Muscle of leg (tissue), 11 donors: Measurements from ENCODE around the gene CSF2RB. TPM values are rescaled to one million over a fixed set of nuclear protein-coding genes. Genes with fewer than 3 reads are reported as not detected.
A peak's percentile ranks its signal among the peaks of the same experiment; 100 is the strongest.

Experiments used
- DNase-seq: peaks from one replicate; pipeline ENCODE4 v3.0.0; 2013
- H3K27ac ChIP-seq: one replicate; pipeline ENCODE4 v1.5.1; 2013; ENCODE audit warnings: mild to moderate bottlenecking, low read length, control low read depth
- H3K27me3 ChIP-seq: one replicate; pipeline ENCODE4 v1.6.1; 2013; ENCODE audit warnings: low read length; ENCODE audit not compliant: control insufficient read depth, insufficient read depth
- H3K36me3 ChIP-seq: one replicate; pipeline ENCODE4 v1.6.1; 2013; ENCODE audit warnings: low read length; ENCODE audit not compliant: control insufficient read depth, insufficient read depth
- H3K4me1 ChIP-seq: one replicate; pipeline ENCODE4 v1.6.1; 2013; ENCODE audit warnings: low read length; ENCODE audit not compliant: control insufficient read depth, insufficient read depth
- H3K4me3 ChIP-seq: one replicate; pipeline ENCODE4 v1.5.1; 2013; ENCODE audit warnings: low read length, control low read depth
- H3K9me3 ChIP-seq: replicated peaks from 2 replicates; pipeline ENCODE4 v1.6.1; 2013; ENCODE audit warnings: low read depth, low read length; ENCODE audit not compliant: control insufficient read depth
- WGBS: methylation state at CpG from one replicate; pipeline ENCODE4 v1.1.5; 2013; ENCODE audit warnings: missing lambda C conversion rate; ENCODE audit not compliant: insufficient coverage; 5-methylcytosine and 5-hydroxymethylcytosine counted together
- polyA plus RNA-seq, 8 donors: library from polyadenylated mRNA; unstranded; fragments of 120-200 nt; gene quantifications; one replicate each; pipeline versions ENCODE4 v1.2.1 to v1.2.3, GENCODE V29; 2013; ENCODE audit warnings: inconsistent platforms in 1 of 8, low replicate concordance in 1 of 8; ENCODE audit not compliant: insufficient read length in 8 of 8, insufficient read depth in 1 of 8
- total RNA-seq: library from RNA; stranded (reverse); fragments of 120-200 nt; gene quantifications from one replicate; pipeline ENCODE4 v1.2.4, GENCODE V29; 2013

Gene CSF2RB
- total and polyA plus RNA-seq, 9 donors = 1.3 to 3.2 (median 2.1) TPM

DNA sequence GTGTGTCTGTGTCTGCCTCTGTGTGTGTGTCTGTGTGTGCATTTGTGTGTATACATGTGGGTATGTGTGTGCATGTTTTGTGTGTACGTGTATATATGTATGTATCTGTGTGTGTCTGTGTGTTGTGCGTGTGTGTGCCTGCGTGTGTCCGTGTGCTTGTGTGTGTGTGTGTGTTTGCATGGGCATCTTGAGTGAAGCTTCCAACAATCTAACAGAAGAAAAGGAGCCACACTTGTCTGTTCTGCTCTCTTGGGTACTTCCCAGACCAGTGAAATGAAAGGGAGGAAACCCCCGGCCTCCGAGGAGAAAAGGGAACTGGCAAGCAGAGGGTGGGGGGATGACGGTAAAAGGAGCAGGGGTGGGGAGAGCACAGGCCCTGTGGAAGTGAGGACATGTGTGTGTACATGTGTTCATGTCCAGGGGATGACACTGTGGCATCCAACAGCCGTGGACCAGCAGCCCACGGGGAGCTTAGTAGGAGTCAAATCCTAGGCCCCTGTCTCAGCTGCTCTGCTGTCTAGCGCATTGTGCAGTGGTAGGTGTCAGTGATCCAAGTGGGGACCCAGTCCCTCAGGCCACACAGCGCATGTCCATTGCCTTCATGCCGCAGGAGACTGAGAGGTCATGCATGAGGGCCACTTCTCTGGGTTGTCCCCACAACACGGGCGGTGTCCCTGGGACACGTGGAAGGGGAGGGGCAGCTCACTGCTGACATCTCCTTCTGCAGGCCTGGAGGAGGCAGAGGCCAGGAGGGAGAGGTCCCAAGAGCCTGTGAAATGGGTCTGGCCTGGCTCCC is 8.1 kb downstream of the CSF2RB start:
- Histone ChIP-seq H3K27ac (no peak overlapping the region), H3K9me3 (peaks cover 2% of the 10 kb centered on the region), H3K4me1 (peaks cover 9% of the 10 kb centered on the region), H3K27me3 (peaks cover 8% of the 10 kb centered on the region), H3K36me3 (no peaks in the 10 kb centered on the region), H3K4me3 (no peak overlapping the region)
- peak; percentile 43 for DNase-seq
- WGBS = 48% methylated on average over 13 of the region's 15 CpGs

DNA sequence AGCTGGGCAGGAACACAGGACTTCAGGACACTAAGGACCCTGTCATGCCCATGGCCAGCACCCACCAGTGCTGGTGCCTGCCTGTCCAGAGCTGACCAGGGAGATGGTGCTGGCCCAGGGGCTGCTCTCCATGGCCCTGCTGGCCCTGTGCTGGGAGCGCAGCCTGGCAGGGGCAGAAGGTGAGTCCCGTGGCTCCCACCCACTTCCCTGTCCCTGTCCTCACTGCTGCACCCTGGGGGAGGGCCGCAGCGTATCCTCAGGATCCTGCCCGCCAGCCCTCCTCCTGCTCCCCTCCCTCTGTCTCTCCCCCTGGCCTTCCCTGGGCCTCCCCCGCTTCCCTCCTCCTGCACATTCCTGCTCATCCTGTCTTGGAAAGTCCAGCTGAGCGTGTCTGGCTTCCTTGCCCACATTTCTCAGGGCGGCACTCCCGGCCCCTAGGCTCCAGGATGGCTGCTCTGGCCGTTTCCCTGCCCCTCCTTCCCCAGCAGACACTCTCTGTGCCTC is 8.7 kb downstream of the CSF2RB start:
- 26% methylated on average over 10 of the region's 10 CpGs for WGBS
- peaks cover 9% of the 10 kb centered on the region for H3K4me1 ChIP-seq
- H3K36me3 ChIP-seq = no peaks in the 10 kb centered on the region
- peaks cover 2% of the 10 kb centered on the region for H3K9me3 ChIP-seq
- no peak overlapping the region for H3K27ac ChIP-seq
- peaks cover 7% of the 10 kb centered on the region for H3K27me3 ChIP-seq
- DNase-seq = peak; percentile 33
- H3K4me3 ChIP-seq = no peak overlapping the region

DNA sequence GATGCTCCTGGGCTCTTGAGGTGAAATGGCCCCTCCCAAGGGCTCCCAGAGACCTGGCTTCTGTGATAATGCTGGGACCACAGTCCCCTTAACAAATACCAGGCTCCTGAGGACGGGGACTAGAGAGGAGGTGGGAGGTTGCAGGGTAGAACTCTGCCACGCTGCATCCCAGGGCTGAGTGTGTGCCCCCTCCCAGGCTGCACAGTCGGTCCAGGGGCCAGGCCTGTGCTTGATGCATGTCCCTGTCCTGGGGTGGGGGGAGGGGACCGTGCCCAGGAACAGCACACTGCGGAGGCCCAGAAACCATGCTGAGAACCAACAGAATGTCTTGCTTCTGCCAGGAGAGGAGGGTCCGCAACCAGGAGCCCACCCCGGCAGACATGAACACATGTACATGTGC is 9.3 kb downstream of the CSF2RB start:
- peaks cover 10% of the 10 kb centered on the region for H3K27me3 ChIP-seq
- H3K36me3 ChIP-seq = no peaks in the 10 kb centered on the region
- H3K9me3 ChIP-seq = peaks cover 2% of the 10 kb centered on the region
- no peak overlapping the region for H3K4me3 ChIP-seq
- H3K4me1 ChIP-seq = peaks cover 9% of the 10 kb centered on the region
- no peak for DNase-seq
- no peak overlapping the region for H3K27ac ChIP-seq
- WGBS = 87% methylated on average over 3 of the region's 7 CpGs

DNA sequence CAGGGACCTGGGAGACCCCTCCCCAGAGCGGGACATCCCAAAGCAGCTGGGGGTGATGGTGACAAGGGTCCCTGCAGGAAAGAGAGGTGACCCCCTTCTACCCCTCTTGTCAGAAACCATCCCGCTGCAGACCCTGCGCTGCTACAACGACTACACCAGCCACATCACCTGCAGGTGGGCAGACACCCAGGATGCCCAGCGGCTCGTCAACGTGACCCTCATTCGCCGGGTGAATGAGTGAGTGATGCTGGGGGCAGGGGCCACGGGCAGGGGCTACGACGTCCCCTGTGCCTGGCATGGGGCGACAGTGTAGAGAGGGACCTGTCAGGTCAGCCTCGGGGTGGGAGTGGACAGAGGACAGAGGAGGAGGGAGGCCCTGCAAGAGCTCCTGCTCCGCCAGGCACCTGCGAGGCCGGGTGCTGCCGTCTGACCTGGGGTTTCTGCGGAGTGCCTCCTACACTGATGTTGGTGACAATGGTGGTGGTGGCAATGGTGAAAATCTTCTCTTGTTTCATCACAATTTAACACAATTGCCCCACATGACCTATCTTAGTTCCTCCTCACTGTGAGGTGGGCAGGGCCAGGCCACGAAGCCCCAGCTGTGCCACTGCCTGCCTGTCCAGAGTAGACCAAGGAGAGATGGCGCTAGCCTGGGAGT is 9.8 kb downstream of the CSF2RB start:
- Histone ChIP-seq H3K4me3 (no peak overlapping the region), H3K9me3 (peaks cover 2% of the 10 kb centered on the region), H3K36me3 (no peaks in the 10 kb centered on the region), H3K27me3 (peaks cover 16% of the 10 kb centered on the region), H3K4me1 (peaks cover 9% of the 10 kb centered on the region), H3K27ac (no peak overlapping the region)
- WGBS = 88% methylated on average over 16 of the region's 21 CpGs
- no peak for DNase-seq

DNA sequence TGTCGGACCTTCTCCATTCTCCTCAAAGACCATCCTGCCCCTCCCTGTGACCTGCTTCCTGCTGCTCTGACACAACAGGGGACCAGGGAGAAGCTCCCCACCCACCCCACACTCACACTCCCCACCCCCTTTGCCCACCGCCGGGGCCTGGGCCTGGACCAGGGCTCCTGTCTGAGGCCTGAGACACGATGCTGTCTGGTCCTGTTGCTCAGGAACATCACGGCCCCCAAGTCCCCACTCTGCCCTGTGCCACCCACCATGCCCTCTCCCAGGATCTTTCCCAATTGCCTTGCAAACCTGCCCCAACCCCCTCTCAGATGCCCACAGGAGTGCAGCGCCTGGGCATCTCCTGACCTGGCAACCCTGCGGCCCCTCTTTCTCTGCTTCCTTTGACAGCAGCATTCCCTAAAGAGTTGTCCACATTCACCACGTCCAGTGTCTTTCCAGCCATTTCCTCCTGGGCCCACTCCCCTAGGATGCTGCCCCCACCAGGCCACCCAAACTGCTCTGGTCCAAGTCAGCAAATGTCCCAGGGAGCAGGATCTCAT is 10.8 kb downstream of the CSF2RB start:
- no peak overlapping the region for H3K27ac ChIP-seq
- H3K27me3 ChIP-seq = peaks cover 18% of the 10 kb centered on the region
- WGBS = 78% methylated on average over 6 of the region's 8 CpGs
- no peak overlapping the region for H3K4me3 ChIP-seq
- H3K4me1 ChIP-seq = peaks cover 9% of the 10 kb centered on the region
- no peaks in the 10 kb centered on the region for H3K9me3 ChIP-seq
- DNase-seq = no peak
- H3K36me3 ChIP-seq = no peaks in the 10 kb centered on the region

DNA sequence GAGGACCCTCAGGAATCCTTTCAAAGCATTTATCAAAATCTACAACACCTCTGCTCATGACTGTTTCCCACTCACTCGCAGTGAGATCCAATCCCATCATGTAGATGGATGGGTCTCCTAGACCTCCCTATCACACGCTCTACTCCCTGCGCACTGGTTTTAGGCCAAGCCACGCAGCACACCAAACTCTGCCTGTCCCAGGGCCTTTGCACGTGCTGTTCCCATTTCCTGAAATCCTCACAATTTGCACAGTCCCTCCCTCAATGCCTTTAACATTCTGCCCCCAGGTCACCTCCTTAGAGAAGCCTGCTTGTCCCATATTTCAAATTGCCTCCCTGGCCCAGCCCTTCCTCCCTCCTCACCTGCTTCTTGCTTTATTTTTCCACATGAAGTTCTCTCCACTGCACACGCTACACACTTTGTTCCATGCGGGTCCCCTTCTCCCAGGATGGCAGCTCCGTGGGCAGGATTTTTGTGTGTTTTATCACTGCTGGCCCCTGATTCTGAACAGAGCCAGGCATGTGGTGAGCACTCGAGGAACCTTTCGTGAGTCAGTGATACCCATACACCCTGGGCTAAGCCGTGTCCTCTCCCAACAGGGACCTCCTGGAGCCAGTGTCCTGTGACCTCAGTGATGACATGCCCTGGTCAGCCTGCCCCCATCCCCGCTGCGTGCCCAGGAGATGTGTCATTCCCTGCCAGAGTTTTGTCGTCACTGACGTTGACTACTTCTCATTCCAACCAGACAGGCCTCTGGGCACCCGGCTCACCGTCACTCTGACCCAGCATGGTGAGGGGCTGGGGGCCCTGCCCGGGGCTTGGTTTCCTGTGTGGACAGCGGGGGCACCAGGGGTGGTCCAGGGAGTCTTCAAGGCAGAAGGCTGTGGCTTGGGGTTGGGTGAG is 12.2 kb downstream of the CSF2RB start:
- no peak for DNase-seq
- Histone ChIP-seq H3K9me3 (no peaks in the 10 kb centered on the region), H3K27ac (no peak overlapping the region), H3K36me3 (no peaks in the 10 kb centered on the region), H3K4me3 (no peak overlapping the region), H3K4me1 (peaks cover 9% of the 10 kb centered on the region), H3K27me3 (peaks cover 23% of the 10 kb centered on the region)
- 76% methylated on average over 19 of the region's 19 CpGs for WGBS

DNA sequence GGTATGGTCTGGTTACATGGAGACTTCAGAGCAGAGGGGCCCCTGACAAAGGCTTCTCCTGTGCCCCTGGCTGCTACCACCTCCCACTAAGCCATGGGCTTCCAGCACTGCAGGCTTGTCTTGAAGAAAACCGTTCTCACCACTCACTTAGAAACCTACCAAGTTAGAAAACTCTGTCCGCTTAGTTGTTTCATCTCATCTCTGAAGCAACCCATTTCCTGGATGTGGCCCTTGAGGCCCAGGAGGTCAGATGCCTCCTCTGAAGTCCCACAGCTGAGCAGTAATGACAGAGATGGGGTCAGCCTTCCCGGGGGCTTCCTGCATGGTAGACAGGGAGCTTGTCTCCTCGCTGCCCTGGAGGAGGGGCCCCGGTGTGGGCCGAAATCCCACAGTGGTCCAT is 12.9 kb downstream of the CSF2RB start:
- WGBS = 83% methylated on average over 1 of the region's 6 CpGs
- H3K4me3 ChIP-seq = no peak overlapping the region
- H3K4me1 ChIP-seq = peaks cover 9% of the 10 kb centered on the region
- no peaks in the 10 kb centered on the region for H3K36me3 ChIP-seq
- no peaks in the 10 kb centered on the region for H3K9me3 ChIP-seq
- H3K27ac ChIP-seq = no peak overlapping the region
- peaks cover 23% of the 10 kb centered on the region for H3K27me3 ChIP-seq
- no peak for DNase-seq

DNA sequence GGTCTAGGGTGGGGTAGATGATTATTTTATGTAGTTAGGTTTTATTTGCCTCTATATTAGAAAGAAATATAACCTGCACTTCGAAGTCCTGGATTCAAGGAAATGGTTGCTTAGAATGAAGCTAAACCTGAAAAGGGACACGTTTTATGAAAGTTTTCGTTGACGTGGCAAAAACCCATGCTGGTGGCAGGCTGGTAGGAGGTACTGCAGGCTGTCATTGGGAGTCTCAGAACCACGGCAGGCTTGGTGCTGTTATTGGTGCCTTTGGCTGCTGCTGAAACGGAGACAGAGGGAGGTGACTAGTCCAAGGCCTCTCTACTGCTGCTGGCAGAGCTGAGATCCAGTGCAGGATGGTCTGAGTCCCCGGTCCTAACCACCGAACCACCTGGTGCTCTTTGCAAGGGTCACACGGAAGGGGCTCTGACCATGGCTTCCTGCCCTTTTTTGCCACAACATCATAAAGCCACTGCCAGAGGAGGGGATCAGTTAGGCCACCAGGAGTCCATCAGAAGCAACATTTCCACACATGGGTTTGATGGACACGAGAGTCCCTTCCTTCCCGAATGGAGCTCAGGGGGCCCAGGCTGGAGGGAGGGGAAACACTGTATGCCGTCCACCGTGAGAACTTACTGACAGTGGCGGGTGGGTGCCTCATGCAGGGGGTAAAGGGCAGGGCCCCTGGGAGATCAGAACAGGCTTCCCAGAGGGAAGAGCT is 13.4 kb downstream of the CSF2RB start:
- H3K27me3 ChIP-seq = peaks cover 23% of the 10 kb centered on the region
- H3K4me3 ChIP-seq = no peak overlapping the region
- peaks cover 6% of the 10 kb centered on the region for H3K4me1 ChIP-seq
- no peaks in the 10 kb centered on the region for H3K36me3 ChIP-seq
- no peak overlapping the region for H3K27ac ChIP-seq
- WGBS = 64% methylated on average over 13 of the region's 14 CpGs
- H3K9me3 ChIP-seq = no peaks in the 10 kb centered on the region
- no peak for DNase-seq

DNA sequence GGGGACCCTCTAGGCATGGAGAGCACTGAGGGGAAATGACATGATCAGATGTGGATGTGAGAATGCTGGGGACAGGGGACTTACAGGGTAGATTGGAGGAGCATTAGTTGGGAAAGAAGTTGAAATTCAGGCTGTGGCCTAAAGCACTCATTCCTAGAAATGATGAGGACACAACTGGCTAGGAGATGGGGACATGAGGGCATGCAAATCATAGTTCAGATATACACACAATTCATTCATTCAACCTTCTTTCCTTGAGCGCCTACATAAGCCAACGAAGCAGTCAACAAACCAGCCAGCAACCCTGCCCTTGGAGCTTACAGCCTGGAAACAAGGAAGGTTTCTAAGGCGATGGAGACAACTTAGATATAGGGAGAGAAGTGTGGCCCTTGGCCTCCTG is 14.2 kb downstream of the CSF2RB start:
- Histone ChIP-seq H3K36me3 (no peaks in the 10 kb centered on the region), H3K4me3 (no peak overlapping the region), H3K4me1 (no peaks in the 10 kb centered on the region), H3K9me3 (no peaks in the 10 kb centered on the region), H3K27me3 (peaks cover 21% of the 10 kb centered on the region), H3K27ac (no peak overlapping the region)
- DNase-seq = no peak
- 79% methylated on average over 1 of the region's 3 CpGs for WGBS
